Umbilical cord (tissue), 2 donors: Measurements from ENCODE around the gene TBC1D5. TPM values are rescaled to one million over a fixed set of nuclear protein-coding genes. Genes with fewer than 3 reads are reported as not detected.
"Not testable (repeated sequence)": the region's sequence is repeated elsewhere in the genome, so short reads cannot be mapped to it uniquely, and the experiment has no call there.

Experiments
- DNase-seq: peaks from one replicate; pipeline ENCODE4 v3.0.0-alpha.2; 2015; ENCODE audit warnings: low spot score
- total RNA-seq: library from RNA; depleted of rRNA; stranded (reverse); fragments of >200 nt; gene quantifications from one replicate; pipeline ENCODE4 v1.2.3, GENCODE V29; 2014; ENCODE audit warnings: low replicate concordance; ENCODE audit not compliant: insufficient read depth

Gene TBC1D5
- total RNA-seq, 1 donor from 2014 or later = 92.2 TPM

DNA sequence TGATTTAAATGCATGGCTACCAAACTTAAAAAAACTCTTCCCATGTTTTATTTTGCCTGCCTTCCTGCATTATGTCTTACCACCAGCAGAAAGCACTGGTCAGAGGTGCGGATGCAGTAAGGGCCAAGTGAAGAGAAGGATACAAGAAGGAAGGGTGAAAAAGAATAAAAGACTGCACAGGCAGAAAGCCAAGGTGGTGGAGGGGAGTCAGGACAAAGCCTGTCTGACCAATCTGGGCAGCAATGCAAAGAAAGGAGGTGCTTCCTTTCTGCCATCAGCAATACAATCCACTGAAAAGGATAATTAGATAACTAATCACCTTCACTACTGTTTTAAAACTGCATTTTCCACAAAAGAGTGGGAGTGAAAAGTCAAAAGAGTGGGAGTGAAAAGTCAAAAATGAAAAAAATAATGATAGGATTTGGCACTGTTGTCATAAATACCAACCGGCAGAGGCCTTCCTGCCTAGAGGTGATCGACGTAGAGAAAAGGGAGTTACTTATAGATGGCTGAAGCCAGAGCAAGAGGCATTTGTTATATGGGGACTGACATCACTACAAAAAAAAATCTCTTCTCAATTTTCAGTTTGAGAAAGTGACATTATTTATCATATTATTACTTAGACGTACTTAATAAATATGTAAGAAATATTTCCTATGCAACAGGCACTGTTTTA lies 385.3 kb downstream of the TBC1D5 start:
- DNase-seq = no peak

DNA sequence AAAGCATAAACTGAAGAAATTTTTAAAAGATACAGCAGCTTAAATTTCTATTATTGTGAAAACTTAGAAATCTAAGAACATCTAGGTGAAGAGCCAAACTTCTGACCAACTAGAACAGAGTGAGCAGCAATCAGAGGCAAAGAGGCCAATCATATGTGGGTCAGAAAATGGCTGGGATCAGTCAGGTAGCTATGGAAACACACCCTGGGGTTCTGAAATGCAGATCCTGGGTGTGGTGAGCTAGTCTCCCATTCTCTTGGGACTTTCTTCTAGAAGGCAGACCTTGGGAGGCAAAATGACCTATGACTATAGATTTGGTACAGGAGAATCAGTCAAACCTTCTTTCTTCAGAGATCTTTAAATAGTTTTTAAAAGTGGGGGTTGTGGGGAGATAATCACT lies 385.8 kb downstream of the TBC1D5 start:
- DNase-seq = no peak

GRCh38 chr3:17355591-17355990 lies 386.8 kb downstream of the TBC1D5 start:
- DNase-seq = no peak

DNA sequence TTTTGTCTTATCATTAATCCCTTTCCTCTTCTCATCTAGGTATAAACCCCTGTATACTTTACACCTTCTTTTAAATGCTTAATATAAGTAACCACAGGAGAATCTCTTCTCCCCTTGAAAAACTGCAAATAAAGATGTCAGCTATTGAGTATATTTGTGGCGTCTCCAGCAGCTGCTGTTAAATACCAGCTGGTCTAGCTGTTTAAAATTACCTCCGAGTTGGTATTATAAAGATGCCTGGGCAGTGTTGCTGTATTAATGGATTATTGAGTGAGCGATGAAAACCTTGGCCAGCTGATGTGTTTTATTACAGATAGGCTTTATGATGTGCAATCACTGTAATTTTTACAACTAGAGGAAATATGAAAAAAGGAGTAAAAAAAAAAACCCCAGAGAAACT lies 388.1 kb downstream of the TBC1D5 start:
- DNase-seq = no peak

DNA sequence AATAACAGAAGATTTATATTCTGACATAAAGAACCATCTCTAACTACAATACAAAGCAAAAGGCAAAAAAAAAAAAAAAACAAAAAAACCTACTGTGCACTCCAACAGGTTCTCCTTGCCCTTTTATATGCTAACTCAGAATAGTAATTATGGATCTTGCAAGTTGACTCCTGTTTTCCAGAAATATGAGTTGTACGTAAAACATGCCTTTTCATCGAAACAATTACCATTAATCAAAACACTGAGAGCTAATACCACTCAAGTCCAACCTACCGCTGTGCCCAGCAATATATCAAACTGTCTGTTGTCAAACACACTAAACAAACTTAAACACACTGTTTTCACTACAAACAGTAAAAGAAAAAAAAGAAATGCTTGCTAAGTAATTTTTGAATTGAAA lies 389.8 kb downstream of the TBC1D5 start:
- DNase-seq = no peak

DNA sequence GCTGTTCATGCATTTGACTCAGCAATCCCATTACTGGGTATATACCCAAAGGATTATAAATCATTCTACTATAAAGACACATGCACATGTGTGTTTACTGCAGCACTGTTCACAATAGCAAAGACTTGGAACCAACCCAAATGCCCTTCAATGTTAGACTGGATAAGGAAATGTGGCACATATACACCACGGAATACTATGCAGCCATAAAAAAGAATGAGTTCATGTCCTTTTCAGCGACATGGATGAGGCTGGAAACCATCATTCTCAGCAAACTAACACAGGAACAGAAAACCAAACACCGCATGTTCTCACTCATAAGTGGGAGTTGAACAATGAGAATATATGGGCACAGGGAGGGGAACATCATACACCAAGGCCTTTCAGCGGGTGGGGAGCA lies 391.2 kb downstream of the TBC1D5 start:
- DNase-seq = not testable (repeated sequence)

- DNase-seq = no peak
Observed at GRCh38 chr3:17349093-17349492, 393.3 kb downstream of the TBC1D5 start.

GRCh38 chr3:17342119-17342518 lies 400.3 kb downstream of the TBC1D5 start:
- DNase-seq = no peak

- no peak for DNase-seq
Observed at GRCh38 chr3:17340693-17341092, 401.7 kb downstream of the TBC1D5 start.

DNA sequence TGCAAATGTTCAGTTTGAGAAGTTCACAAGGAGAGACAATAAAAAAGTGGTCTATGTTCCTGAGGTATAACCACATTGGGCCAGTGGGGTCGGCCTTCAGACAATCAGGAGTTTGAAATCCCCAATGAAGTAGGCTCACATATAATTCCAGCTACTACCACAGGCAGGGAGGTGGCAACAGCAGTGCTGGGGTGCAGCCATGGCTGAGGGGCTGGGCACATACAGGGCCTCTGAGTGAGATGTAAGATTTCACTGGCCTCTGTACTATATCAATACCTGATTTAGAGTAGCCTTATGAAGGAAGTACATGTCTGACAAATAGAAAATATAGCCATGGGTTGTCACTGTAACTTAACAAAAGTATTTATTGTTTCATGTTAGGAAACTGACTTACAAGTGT lies 402.2 kb downstream of the TBC1D5 start:
- no peak for DNase-seq

DNA sequence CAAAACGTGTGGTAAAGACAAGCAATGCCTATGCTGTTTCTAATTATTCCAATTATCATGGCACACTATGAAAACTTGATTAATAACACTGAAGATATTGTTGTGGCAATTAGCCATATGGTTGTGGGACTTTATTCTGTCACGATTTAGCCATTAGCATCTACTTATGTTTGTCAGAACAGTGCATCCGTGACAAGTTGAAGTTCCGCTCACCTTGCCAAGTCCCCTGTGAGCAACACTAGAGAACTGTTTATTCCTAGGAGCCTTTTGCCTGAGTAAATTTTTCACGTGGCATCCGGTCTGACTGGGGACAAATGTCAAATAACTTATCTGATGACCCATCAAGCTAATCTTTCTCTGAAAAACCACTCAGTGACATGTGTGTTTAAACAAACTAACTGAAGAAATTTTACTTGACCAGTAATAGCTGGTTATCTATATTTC lies 403.3 kb downstream of the TBC1D5 start:
- no peak for DNase-seq

- DNase-seq = peak; percentile 64
Observed at GRCh38 chr3:17336291-17336690, 406.1 kb downstream of the TBC1D5 start.

DNA sequence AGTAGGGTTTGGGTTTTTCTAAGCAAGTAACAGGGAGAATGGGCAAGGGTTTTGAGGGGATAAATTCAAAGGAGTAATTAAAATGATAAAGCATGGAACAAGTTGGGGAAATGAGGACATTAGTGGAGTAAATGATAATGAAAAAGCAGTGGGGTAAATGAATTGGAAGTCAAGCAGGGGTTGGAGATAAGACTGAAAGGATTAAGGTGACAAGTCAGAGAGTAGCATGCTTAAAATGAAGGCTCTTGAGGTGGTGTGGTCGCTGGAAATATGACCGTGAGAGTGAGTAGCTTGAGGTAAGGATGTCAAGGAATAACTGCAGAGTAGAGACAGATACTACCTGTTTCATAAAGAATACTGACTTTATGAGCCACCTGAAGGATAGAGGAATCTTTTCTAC lies 408.5 kb downstream of the TBC1D5 start:
- no peak for DNase-seq

DNA sequence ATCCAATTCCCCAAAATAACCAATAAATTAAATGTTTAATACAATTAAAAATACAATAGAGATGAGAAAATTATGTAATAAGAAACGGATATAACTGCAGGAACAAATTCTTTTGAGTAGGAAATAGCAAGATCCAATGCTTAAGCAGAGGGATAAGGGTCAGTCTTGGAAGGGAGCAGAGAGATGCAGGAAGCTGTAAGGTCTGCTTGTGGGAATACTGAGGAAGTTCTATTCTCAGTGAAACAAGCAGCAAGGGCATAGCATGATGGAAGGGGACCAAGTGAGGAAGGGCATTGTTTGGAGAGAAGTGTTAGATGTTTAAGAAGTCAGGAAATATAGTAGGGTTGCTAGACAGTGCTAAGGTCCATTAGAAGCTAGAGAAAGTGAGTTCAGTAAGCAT lies 409.0 kb downstream of the TBC1D5 start:
- no peak for DNase-seq

GRCh38 chr3:17330660-17331059 lies 411.8 kb downstream of the TBC1D5 start:
- no peak for DNase-seq

GRCh38 chr3:17329927-17330326 lies 412.5 kb downstream of the TBC1D5 start:
- no peak for DNase-seq

DNA sequence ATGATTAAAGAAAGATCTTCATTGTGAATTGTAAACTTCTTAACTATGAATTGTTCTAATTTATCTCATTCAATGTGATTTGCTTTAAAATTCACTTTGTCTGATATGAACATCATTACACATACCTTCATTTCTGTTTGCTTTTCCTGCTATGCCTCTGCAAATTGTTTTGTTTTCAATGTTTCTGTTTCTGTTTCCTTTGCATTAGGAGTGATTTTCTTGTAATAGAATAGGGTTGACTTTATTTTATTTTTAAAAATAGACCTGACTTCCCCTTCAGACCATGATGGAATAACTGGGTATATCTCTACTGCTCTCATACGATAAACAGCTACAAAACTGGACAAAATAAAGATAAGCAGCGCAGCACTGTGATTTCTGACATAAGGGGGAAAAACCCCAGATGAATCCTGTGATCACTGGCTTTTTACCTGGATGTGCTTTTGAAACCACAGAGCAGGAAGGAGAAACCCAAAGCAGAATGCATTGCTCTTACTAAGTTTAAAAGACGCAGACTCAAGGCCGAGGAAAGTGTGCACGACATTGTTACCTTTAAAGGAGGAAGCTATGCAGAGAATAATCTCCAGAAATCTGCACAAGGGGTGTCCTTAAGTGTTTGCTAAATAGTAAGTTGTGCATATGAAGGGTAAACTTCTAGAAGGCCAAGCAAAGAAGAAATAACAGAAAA lies 420.2 kb downstream of the TBC1D5 start:
- peak; percentile 6 for DNase-seq

- peak; percentile 27 for DNase-seq
Observed at GRCh38 chr3:17320266-17320665, 422.2 kb downstream of the TBC1D5 start.

DNA sequence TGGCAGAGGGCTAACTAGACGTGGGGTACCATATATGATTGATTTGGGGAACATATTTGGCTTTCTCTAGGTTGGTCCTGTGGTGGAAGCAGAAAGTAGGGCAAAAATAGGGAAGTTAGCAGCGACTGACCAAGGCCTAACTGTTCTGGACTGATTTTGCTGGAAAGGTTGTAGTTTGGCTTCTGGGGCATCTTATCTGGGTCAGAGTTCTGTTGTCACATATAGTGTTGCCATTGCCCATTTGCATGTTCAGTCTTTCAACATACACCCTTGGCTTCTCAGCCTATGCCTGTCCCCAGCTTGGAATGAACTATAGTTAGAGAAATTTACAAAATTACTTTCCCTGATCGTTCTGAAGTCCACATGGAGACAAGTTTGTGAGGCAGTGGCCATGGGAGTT lies 426.5 kb downstream of the TBC1D5 start:
- no peak for DNase-seq

GRCh38 chr3:17314171-17314570 lies 428.3 kb downstream of the TBC1D5 start:
- DNase-seq = no peak

- no peak for DNase-seq
Observed at GRCh38 chr3:17313746-17314145, 428.7 kb downstream of the TBC1D5 start.

- DNase-seq = no peak
Observed at GRCh38 chr3:17310983-17311382, 431.4 kb downstream of the TBC1D5 start.

DNA sequence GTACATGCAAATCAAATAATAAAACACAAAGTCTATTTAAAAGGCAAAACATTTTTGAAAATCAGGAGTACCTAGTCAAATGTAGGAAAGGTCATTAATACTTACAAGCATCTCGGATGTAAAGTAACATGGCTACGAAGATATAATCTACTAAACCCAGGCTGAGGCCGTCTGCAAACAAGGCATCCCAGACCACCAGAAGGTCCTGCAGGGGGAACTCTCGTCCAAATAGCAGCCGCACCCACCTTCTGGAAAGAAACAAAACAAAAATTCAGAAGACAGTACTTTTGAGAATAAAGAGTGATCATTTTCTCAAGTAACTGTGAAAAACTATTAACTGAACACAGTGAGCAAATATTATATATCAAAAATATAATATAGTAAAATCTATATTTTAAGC lies 434.5 kb downstream of the TBC1D5 start:
- no peak for DNase-seq
